ENCODE measurements around the gene FAM107B.
A peak's percentile ranks its signal among the peaks of the same experiment; 100 is the strongest.
"Not testable (repeated sequence)": the region's sequence is repeated elsewhere in the genome, so short reads cannot be mapped to it uniquely, and the experiment has no call there.

Gene FAM107B

GRCh38 chr10:14727465-14727864 is 47.2 kb downstream of the FAM107B start:
- no peak for TF ChIP-seq CTCF (conservative IDR thresholded peaks at IDR 0.05; ENCODE audit: low read depth, low read length)
- H3K4me3 ChIP-seq (ENCODE audit: low read depth, low read length) = no peak overlapping the region
- no peak for DNase-seq (ENCODE audit: low read depth)

DNA sequence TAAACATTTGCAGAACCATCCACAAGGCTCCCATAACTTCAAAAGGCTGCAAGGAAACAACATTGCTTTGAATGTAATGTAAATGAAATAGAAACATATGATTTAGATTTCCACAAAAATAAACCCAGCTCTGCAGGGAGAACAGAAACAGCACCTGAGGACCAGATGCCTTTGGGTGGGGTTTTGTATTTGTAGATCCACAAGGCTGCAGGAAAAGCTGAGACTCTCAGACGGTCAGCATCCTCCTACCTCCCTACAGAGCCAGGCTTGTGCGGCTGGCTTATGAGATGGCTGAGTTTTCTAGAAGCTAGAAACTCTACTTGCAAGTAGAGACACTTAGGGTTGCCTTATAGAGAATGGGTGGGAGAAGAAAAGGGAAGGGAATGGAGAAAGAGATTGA is 49.8 kb downstream of the FAM107B start:
- no peak overlapping the region for H3K4me3 ChIP-seq (ENCODE audit: low read depth, low read length)
- TF ChIP-seq CTCF (conservative IDR thresholded peaks at IDR 0.05; ENCODE audit: low read depth, low read length) = no peak
- no peak for DNase-seq (ENCODE audit: low read depth)

- TF ChIP-seq CTCF (conservative IDR thresholded peaks at IDR 0.05; ENCODE audit: low read depth, low read length) = no peak
- H3K4me3 ChIP-seq (ENCODE audit: low read depth, low read length) = no peak overlapping the region
- no peak for DNase-seq (ENCODE audit: low read depth)
These were observed 51.5 kb downstream of the FAM107B start for GRCh38 chr10:14723052-14723689.

DNA sequence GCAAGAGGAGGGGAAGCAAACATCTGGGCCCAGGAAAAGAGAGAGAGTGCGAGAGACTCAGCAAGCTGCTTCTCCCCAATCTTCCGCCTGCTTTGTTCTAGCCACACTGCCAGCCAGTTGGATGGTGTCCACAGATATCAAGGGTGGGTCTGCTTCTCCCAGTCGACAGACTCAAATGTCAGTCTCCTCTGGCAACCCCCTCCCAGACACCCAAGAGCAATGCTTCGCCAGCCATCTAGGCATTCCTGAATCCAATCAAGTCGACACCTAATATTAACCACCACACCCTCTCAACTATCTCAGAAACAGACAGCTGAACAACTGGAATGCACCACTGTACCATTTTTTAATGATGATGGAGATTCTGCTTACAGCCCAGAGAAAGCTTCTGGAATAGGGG is 57.1 kb downstream of the FAM107B start:
- no peak for TF ChIP-seq CTCF (conservative IDR thresholded peaks at IDR 0.05; ENCODE audit: low read depth, low read length)
- DNase-seq (ENCODE audit: low read depth) = no peak
- H3K4me3 ChIP-seq (ENCODE audit: low read depth, low read length) = no peak overlapping the region

GRCh38 chr10:14712991-14713424 is 61.7 kb downstream of the FAM107B start:
- H3K4me3 ChIP-seq (ENCODE audit: low read depth, low read length) = no peak overlapping the region
- peak; percentile 61 for DNase-seq (ENCODE audit: low read depth)
- no peak for TF ChIP-seq CTCF (conservative IDR thresholded peaks at IDR 0.05; ENCODE audit: low read depth, low read length)

DNA sequence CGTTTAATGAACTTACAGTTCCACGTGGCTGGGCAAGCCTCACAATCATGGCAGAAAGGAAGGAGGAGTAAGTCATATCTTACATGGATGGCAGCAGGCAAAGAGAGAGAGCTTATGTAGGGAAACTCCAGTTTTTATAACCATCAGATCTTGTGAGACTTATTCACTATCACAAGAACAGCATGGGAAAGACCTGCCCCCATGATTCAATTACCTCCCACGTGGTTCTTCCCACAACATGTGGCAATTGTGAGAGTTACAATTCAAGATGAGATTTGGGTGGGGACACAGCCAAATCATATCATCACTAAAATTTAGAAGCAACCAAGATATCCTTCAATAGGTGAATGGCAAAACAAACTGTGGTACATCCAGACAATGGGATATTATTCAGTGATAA is 65.4 kb downstream of the FAM107B start:
- not testable (repeated sequence) for H3K4me3 ChIP-seq (ENCODE audit: low read depth, low read length); DNase-seq (ENCODE audit: low read depth)

GRCh38 chr10:14707481-14707880 is 67.2 kb downstream of the FAM107B start:
- no peak for TF ChIP-seq CTCF (conservative IDR thresholded peaks at IDR 0.05; ENCODE audit: low read depth, low read length)
- DNase-seq (ENCODE audit: low read depth) = peak; percentile 21
- no peak overlapping the region for H3K4me3 ChIP-seq (ENCODE audit: low read depth, low read length)

Data from choroid plexus epithelial cell (primary cell).